Measurements from ENCODE around the gene EIF4EBP2. TPM values are rescaled to one million over a fixed set of nuclear protein-coding genes. Genes with fewer than 3 reads are reported as not detected.

The EIF4EBP2 gene
- total RNA-seq (100 to 1,000 TPM in 1 of 9 donors, 10 to 100 TPM in 8; 78.3 to 150 (median 89.7) TPM), polyA plus RNA-seq (10 to 100 TPM; 20.6 to 41.8 TPM)
- long read RNA-seq, donor 1, full-length matches to known transcripts = 44 of 102 reads
- long read RNA-seq, donor 1, partial matches to known transcripts = 3 of 102 reads
- long read RNA-seq, donor 1, other reads (novel, unspliced or antisense) = 55 of 102 reads
- long read RNA-seq, donor 2, full-length matches to known transcripts = 88 of 171 reads
- long read RNA-seq, donor 2, partial matches to known transcripts = 35 of 171 reads
- long read RNA-seq, donor 2, other reads (novel, unspliced or antisense) = 48 of 171 reads
- long read RNA-seq, donor 3, full-length matches to known transcripts = 36 of 79 reads
- long read RNA-seq, donor 3, partial matches to known transcripts = 26 of 79 reads
- long read RNA-seq, donor 3, other reads (novel, unspliced or antisense) = 17 of 79 reads

DNA sequence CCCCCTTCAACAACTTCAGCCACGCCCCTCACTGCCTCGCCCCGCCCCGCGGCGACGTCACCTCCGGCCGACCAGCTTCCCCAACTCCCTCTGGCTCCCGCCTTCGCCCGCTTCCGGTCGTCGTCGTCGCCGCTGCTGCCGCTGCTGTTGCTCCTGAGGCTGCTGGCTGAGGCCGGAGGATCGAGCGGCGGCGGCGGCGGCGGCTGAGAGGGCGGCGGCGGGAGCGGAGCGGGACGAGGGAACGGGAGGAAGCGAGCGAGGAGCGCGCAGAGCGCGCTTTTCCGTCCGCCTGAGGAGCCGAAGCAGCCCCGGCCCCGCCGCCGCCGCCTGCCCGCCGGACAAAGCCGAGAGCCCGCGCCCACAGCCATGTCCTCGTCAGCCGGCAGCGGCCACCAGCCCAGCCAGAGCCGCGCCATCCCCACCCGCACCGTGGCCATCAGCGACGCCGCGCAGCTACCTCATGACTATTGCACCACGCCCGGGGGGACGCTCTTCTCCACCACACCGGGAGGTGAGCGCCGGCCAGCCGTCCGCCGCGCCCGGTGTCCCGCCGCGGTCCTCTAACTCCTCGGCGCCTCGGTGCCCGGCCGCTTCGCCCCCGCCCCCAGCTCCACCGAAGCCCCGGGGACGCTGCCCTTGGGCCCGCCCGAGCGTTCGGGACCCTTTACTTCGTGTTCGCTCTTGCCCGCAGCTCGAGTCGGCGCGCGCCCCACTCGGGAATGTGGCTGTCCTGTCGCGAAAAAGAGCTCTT, at the start of gene EIF4EBP2:
EIF4EBP2 (plus strand) TSS at position 110 of the 751 bp plus-strand sequence; CDS start at position 367, 257 bp downstream.
- TF ChIP-seq POLR2A (IDR thresholded peaks at IDR 0.05) = peak; percentile 81 to 97
- peak in 1 of 12 donors; percentile 12 for TF ChIP-seq CTCF (IDR thresholded peaks at IDR 0.05)
- no peaks in the 10 kb centered on the region for H3K27me3 ChIP-seq
- intact Hi-C loops (cut with DNase I) = loop anchor here in 2 of 10 donors (1.0 to 2.0 kb wide), 2 partner anchors 22 to 55 kb away; partner anchors contain the start of gene LRRC20 (in 1 of the 2)
- H3K4me3 ChIP-seq = peak within 1 kb of the TSS; percentile 61 to 99 (median 89)
- WGBS, 4 donors = 0 to 1% (median 0%) methylated on average over 27 to 103 of the region's 103 CpGs
- H3K27ac ChIP-seq = peak within 1 kb of the TSS; percentile 92 to 100 (median 98)
- H3K4me1 ChIP-seq = peaks cover 9 to 42% (median 28%) of the 10 kb centered on the region in 12 donors
- peaks cover 0 to 4% (median 0%) of the 10 kb centered on the region in 9 donors for H3K36me3 ChIP-seq
- DNase-seq (peak; percentile 97 to 99 (median 98)), ATAC-seq (peak; percentile 93 to 96 (median 94))
- no peaks in the 10 kb centered on the region for H3K9me3 ChIP-seq

- intact Hi-C loops (cut with DNase I) = no loop called here
- H3K4me1 ChIP-seq = peaks cover 0 to 56% (median 10%) of the 10 kb centered on the region in 12 donors
- 87 to 94% (median 92%) methylated on average over 5 of the region's 5 CpGs for WGBS, 4 donors
These were observed 49.4 kb upstream of the EIF4EBP2 start for GRCh38 chr10:70354556-70354955.

DNA sequence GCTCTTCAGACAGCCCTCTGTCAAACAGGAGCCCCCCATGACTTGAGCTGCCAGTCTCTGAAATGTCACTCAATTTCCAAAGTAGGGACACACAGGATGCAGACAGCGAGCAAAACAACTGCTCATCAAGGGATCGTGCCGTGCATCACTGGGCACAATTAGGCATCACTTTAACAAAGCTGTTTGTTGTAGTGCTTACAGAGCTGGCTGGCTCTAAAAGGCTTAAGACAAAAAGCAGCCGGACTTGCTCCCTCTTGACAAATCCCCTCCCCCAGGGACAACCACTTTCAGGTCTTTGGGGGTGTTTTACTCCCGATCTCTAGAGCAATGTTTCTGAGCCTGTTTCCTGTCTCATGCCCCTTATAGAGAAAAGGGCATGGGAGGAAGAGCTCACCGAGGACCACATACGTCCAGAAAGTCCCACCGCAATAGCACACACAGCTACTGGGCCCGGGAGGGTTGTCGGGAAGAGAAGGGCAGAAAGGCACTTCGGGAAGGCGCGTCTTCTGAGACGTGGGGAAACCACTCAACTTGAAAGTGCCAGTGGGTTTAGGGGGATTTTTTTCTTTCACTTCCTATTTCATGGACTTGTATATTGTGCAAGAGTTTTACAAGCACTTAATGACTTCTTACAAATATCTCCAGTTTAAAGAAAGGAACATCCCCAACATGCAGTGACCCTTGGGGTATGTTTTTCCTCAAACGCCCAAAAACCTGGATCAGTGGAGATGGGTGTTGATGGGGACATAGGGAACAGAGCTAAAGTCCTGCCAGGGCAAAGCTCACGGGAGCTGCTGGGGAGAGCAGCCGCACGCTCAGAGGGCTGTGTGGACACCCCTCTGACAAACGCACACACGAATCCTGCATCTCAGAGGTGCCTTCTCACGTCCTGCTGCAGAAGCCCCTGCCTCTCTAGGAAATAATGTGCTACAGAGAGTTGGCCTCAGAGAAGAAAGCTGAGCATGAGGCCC, 48.6 kb upstream of the EIF4EBP2 start:
- TF ChIP-seq CTCF (IDR thresholded peaks at IDR 0.05) = no peak
- no peak for TF ChIP-seq POLR2A (IDR thresholded peaks at IDR 0.05)
- Histone ChIP-seq H3K4me1 (peaks cover 0 to 56% (median 9%) of the 10 kb centered on the region in 12 donors), H3K36me3 (no peaks in the 10 kb centered on the region), H3K4me3 (peak overlapping the region in 1 of 12 donors; percentile 27), H3K9me3 (no peaks in the 10 kb centered on the region), H3K27ac (peak overlapping the region in 1 of 12 donors; percentile 55), H3K27me3 (no peaks in the 10 kb centered on the region)
- ATAC-seq (peak in 2 of 4 donors; percentile 20 to 36), DNase-seq (peak in 1 of 5 donors; percentile 43)
- intact Hi-C loops (cut with DNase I) = no loop called here
- 75 to 77% (median 76%) methylated on average over 18 to 21 of the region's 21 CpGs for WGBS, 4 donors

More at GRCh38 chr10:70354556-70354955, 49.4 kb upstream of the EIF4EBP2 start:
- Histone ChIP-seq H3K27me3 (no peaks in the 10 kb centered on the region), H3K4me3 (no peak overlapping the region), H3K9me3 (no peaks in the 10 kb centered on the region), H3K36me3 (no peaks in the 10 kb centered on the region), H3K27ac (no peak overlapping the region)
- DNase-seq (peak in 1 of 5 donors; percentile 9), ATAC-seq (no peak)
- TF ChIP-seq POLR2A (IDR thresholded peaks at IDR 0.05) = no peak
- TF ChIP-seq CTCF (IDR thresholded peaks at IDR 0.05) = no peak
